HCT116 (cell line): ENCODE results near the gene RASSF3. TPM values are rescaled to one million over a fixed set of nuclear protein-coding genes. Genes with fewer than 3 reads are reported as not detected.

Experiments
- ATAC-seq: fragments of 200-7000 bp; cut with Tn5 transposase; 2 replicates; pipeline ENCODE4 v1.9.1; 2020; ENCODE audit warnings: mild to moderate bottlenecking, moderate library complexity
- BruUV-seq: library from RNA; stranded (reverse); fragments of 400-500 nt; replicated peaks from 2 replicates; lab custom pipeline; 2021; lab: Mats Ljungman, UMichigan
- CTCF ChIA-PET: fragments of 300-600 bp; sonication (Branson Sonifier 250); formaldehyde crosslinking; loops from one replicate; lab custom pipeline; 2021; ENCODE audit warnings: antibody characterized with exemption; lab: Charles Lee
- POLR2A ChIA-PET: fragments of 300-600, 350-600 bp; sonication (Branson Sonifier 250); formaldehyde crosslinking; loops from one replicate; lab custom pipeline; 2021; ENCODE audit warnings: antibody characterized with exemption; lab: Charles Lee
- RAD21 ChIA-PET, 2 experiments: fragments of 300-600 bp; sonication (Branson Sonifier 250); formaldehyde crosslinking; loops; one replicate each; lab custom pipeline; 2023; ENCODE audit warnings: low total read pairs in 2 of 2; ENCODE audit not compliant: uncharacterized antibody in 2 of 2, unreplicated experiment in 2 of 2, low non-redundant PET in 1 of 2; lab: Charles Lee
- DNase-seq: peaks from one replicate; pipeline ENCODE4 v3.0.0-alpha.2; 2010; ENCODE audit warnings: low read depth, low spot score
- H2AFZ ChIP-seq: fragments of 200-600 bp; shearing (Covaris generic), sonication (generic); 2 replicates; pipeline ENCODE4 v1.6.1; 2017; ENCODE audit warnings: low read depth, mixed run types, mixed read lengths, antibody characterized with exemption, low read length; ENCODE audit not compliant: poor library complexity, severe bottlenecking
- H3K27ac ChIP-seq: 2 replicates; pipeline ENCODE4 v1.5.1; 2012; ENCODE audit warnings: low read depth, low read length
- H3K27me3 ChIP-seq: fragments of 200-600 bp; sonication (generic); 2 replicates; pipeline ENCODE4 v1.6.1; 2016; ENCODE audit warnings: mixed run types, low read length, mixed read lengths; ENCODE audit not compliant: insufficient read depth
- H3K36me3 ChIP-seq, 2 experiments: fragments of 200-500 bp in 1 of 2; fragments of 200-600 bp in 1 of 2; sonication (Bioruptor generic) in 1 of 2; sonication (generic) in 1 of 2; 2 replicates each; pipeline versions ENCODE4 v1.5.1 to v1.6.1; 2014 to 2016; ENCODE audit warnings: low read length in 2 of 2, inconsistent platforms in 1 of 2, mixed read lengths in 1 of 2, mixed run types in 1 of 2; ENCODE audit not compliant: insufficient read depth in 2 of 2, control insufficient read depth in 1 of 2
- H3K4me1 ChIP-seq, 2 experiments: fragments of 200-600 bp in 1 of 2; sonication (generic) in 1 of 2; 2 replicates each; pipeline versions ENCODE4 v1.5.1 to v1.6.1; 2012 to 2017; ENCODE audit warnings: low read length in 2 of 2, inconsistent platforms in 1 of 2, mild to moderate bottlenecking in 1 of 2, mixed read lengths in 1 of 2, mixed run types in 1 of 2, moderate library complexity in 1 of 2; ENCODE audit not compliant: insufficient read depth in 2 of 2, control insufficient read depth in 1 of 2
- H3K4me2 ChIP-seq: fragments of 200-600 bp; sonication (generic); 2 replicates; pipeline ENCODE4 v1.6.1; 2017; ENCODE audit warnings: mixed run types, low read length, mixed read lengths
- H3K4me3 ChIP-seq, 2 experiments: fragments of 200-600 bp in 1 of 2; sonication (generic) in 1 of 2; replicated peaks in 1 of 2; 2 replicates each; pipeline ENCODE4 v1.5.1; 2011 to 2016; ENCODE audit warnings: low read length in 2 of 2, control low read depth in 1 of 2, low read depth in 1 of 2, mild to moderate bottlenecking in 1 of 2, mixed read lengths in 1 of 2, mixed run types in 1 of 2
- H3K79me2 ChIP-seq: fragments of 200-600 bp; sonication (generic); 2 replicates; pipeline ENCODE4 v1.6.1; 2017; ENCODE audit warnings: mild to moderate bottlenecking, mixed run types, low read length, moderate library complexity, mixed read lengths; ENCODE audit not compliant: insufficient read depth
- H3K9ac ChIP-seq: fragments of 200-600 bp; sonication (generic); 2 replicates; pipeline ENCODE4 v1.6.1; 2016; ENCODE audit warnings: low read length, mixed read lengths
- H3K9me2 ChIP-seq: fragments of 200-600 bp; sonication (generic), shearing (Covaris generic); 2 replicates; pipeline ENCODE4 v1.6.1; 2017; ENCODE audit warnings: mixed run types, mild to moderate bottlenecking, moderate library complexity; ENCODE audit not compliant: insufficient read depth
- H3K9me3 ChIP-seq, 2 experiments: fragments of 200-500 bp in 1 of 2; fragments of 200-600 bp in 1 of 2; sonication (Bioruptor generic) in 1 of 2; sonication (generic) in 1 of 2; 2 replicates each; pipeline ENCODE4 v1.6.1; 2014 to 2017; ENCODE audit warnings: low read length in 2 of 2, mixed read lengths in 2 of 2, inconsistent platforms in 1 of 2, low read depth in 1 of 2, mild to moderate bottlenecking in 1 of 2, mixed run types in 1 of 2, moderate library complexity in 1 of 2; ENCODE audit not compliant: control insufficient read depth in 1 of 2, insufficient read depth in 1 of 2
- H4K20me1 ChIP-seq: fragments of 200-600 bp; sonication (generic), shearing (Covaris generic); 2 replicates; pipeline ENCODE4 v1.6.1; 2017; ENCODE audit warnings: mixed run types, mild to moderate bottlenecking, moderate library complexity; ENCODE audit not compliant: insufficient read depth
- ATF3 ChIP-seq: IDR thresholded peaks from 2 replicates; pipeline ENCODE4 v1.6.1; 2012
- CTCF ChIP-seq, 3 experiments: fragments of 200-600 bp in 1 of 3; sonication (generic) in 1 of 3; IDR thresholded peaks in 2 of 3; conservative IDR thresholded peaks in 1 of 3; 2 replicates each; pipeline ENCODE4 v1.5.1; 2012 to 2017; ENCODE audit warnings: low read depth in 2 of 3, low read length in 2 of 3, antibody characterized with exemption in 1 of 3, borderline replicate concordance in 1 of 3, control low read depth in 1 of 3, mild to moderate bottlenecking in 1 of 3, mixed read lengths in 1 of 3, mixed run types in 1 of 3, moderate library complexity in 1 of 3; ENCODE audit not compliant: insufficient read depth in 1 of 3
- ELF1 ChIP-seq: IDR thresholded peaks from 2 replicates; pipeline ENCODE4 v1.6.1; 2012; ENCODE audit warnings: low read depth, borderline replicate concordance
- RAD21 ChIP-seq: IDR thresholded peaks from 2 replicates; pipeline ENCODE4 v1.6.1; 2012; ENCODE audit warnings: low read depth, mild to moderate bottlenecking
- SIN3A ChIP-seq: IDR thresholded peaks from 2 replicates; pipeline ENCODE4 v1.6.1; 2012; ENCODE audit warnings: low read depth
- ZBTB33 ChIP-seq: IDR thresholded peaks from 2 replicates; pipeline ENCODE4 v1.6.1; 2011; ENCODE audit warnings: mild to moderate bottlenecking, low read length, moderate library complexity; ENCODE audit not compliant: insufficient replicate concordance; ENCODE audit errors: extremely low read depth
- ZFX ChIP-seq: fragments of 450-650 bp; IDR thresholded peaks from 2 replicates; pipeline ENCODE4 v1.6.1; 2017
- ZNF274 ChIP-seq: fragments of 200-500 bp; sonication (Bioruptor generic); IDR thresholded peaks from 2 replicates; pipeline ENCODE4 v1.6.1; 2014; ENCODE audit warnings: mild to moderate bottlenecking, low read depth, low read length, inconsistent platforms
- intact Hi-C: fragments of 100-400 bp; cut with micrococcal nuclease; formaldehyde crosslinking; loops from 2 replicates; pipeline ENCODE4 v1.10.0; 2022
- total RNA-seq: library from RNA; stranded (reverse); gene quantifications from one replicate; pipeline ENCODE4 v1.2.1, GENCODE V29; 2021; ENCODE audit not compliant: unreplicated experiment
- TF ChIP-seq, protein P1 (sequence below): IDR thresholded peaks from 2 replicates; pipeline ENCODE4 v1.6.1; 2012; ENCODE audit warnings: low read depth
- TF ChIP-seq, protein P2 (sequence below): IDR thresholded peaks from 2 replicates; pipeline ENCODE4 v1.6.1; 2012

The RASSF3 gene
- total RNA-seq, 1 experiment from 2014 or later, result 67.1 TPM

GRCh38 chr12:64745259-64745807 lies 135.0 kb downstream of the RASSF3 start:
- no peak for TF ChIP-seq CTCF (IDR thresholded peaks at IDR 0.05 in 2 of 3, conservative IDR thresholded peaks at IDR 0.05 in 1 of 3; ENCODE audit: borderline replicate concordance in 1 of 3, insufficient read depth in 1 of 3, low read depth in 2 of 3, low read length in 2 of 3)
- no peak for TF ChIP-seq ZBTB33
- no peak for TF ChIP-seq ELF1
- no peak for TF ChIP-seq SIN3A
- no peak for TF ChIP-seq ATF3
- TF ChIP-seq RAD21, result no peak
- TF ChIP-seq, protein P1, sequence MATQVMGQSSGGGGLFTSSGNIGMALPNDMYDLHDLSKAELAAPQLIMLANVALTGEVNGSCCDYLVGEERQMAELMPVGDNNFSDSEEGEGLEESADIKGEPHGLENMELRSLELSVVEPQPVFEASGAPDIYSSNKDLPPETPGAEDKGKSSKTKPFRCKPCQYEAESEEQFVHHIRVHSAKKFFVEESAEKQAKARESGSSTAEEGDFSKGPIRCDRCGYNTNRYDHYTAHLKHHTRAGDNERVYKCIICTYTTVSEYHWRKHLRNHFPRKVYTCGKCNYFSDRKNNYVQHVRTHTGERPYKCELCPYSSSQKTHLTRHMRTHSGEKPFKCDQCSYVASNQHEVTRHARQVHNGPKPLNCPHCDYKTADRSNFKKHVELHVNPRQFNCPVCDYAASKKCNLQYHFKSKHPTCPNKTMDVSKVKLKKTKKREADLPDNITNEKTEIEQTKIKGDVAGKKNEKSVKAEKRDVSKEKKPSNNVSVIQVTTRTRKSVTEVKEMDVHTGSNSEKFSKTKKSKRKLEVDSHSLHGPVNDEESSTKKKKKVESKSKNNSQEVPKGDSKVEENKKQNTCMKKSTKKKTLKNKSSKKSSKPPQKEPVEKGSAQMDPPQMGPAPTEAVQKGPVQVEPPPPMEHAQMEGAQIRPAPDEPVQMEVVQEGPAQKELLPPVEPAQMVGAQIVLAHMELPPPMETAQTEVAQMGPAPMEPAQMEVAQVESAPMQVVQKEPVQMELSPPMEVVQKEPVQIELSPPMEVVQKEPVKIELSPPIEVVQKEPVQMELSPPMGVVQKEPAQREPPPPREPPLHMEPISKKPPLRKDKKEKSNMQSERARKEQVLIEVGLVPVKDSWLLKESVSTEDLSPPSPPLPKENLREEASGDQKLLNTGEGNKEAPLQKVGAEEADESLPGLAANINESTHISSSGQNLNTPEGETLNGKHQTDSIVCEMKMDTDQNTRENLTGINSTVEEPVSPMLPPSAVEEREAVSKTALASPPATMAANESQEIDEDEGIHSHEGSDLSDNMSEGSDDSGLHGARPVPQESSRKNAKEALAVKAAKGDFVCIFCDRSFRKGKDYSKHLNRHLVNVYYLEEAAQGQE, result no peak
- TF ChIP-seq ZNF274, result no peak
- TF ChIP-seq ZFX, result no peak
- TF ChIP-seq, protein P2, sequence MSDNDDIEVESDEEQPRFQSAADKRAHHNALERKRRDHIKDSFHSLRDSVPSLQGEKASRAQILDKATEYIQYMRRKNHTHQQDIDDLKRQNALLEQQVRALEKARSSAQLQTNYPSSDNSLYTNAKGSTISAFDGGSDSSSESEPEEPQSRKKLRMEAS, result no peak

More at GRCh38 chr12:64745259-64745807, 135.0 kb downstream of the RASSF3 start:
- RAD21 ChIA-PET, result no interaction called here
- Histone ChIP-seq H4K20me1 (no peaks in the 10 kb centered on the region), H3K9me2 (no peaks in the 10 kb centered on the region), H2AFZ (no peak overlapping the region), H3K4me1 (0 out of 4 replicates have a peak, but pooled peaks cover 0 to 8% of the 10 kb centered on the region in 2 experiments), H3K9ac (no peak overlapping the region), H3K9me3 (no peaks in the 10 kb centered on the region), H3K4me3 (no peak overlapping the region), H3K36me3 (peaks cover 4 to 5% of the 10 kb centered on the region in 2 experiments; a peak in 3 of 4 replicates), H3K27me3 (no peaks in the 10 kb centered on the region), H3K79me2 (no peaks in the 10 kb centered on the region), H3K27ac (no peak overlapping the region), H3K4me2 (peak overlapping the region; percentile 8; the same call in 1 of the 2 replicates)
- no peak for DNase-seq
- BruUV-seq, result no TSS peak
- POLR2A ChIA-PET, result no interaction called here
- ATAC-seq, result no peak
- CTCF ChIA-PET, result no interaction called here
- intact Hi-C loops, result no loop called here
